Adrenal gland (tissue), 12 donors: Measurements from ENCODE around the gene CADPS. TPM values are rescaled to one million over a fixed set of nuclear protein-coding genes. Genes with fewer than 3 reads are reported as not detected.

ENCODE experiments used
- DNase-seq, 7 donors: peaks; one replicate each; pipeline ENCODE4 v3.0.0-alpha.2; 2019 to 2020
- H3K27ac ChIP-seq, 5 donors: fragments of 200-600 bp; sonication (generic) in 4 of 5; 1 replicate in 3 of 5; 2 replicates in 2 of 5; pipeline versions ENCODE4 v1.5.1 to v1.8.0; 2016 to 2020; ENCODE audit warnings: mild to moderate bottlenecking in 1 of 5
- H3K27me3 ChIP-seq: fragments of 200-600 bp; 2 replicates; pipeline ENCODE4 v1.8.0; 2021
- H3K36me3 ChIP-seq, 2 donors: fragments of 200-600 bp; replicated peaks in 1 of 2; 1 replicate in 1 of 2; 2 replicates in 1 of 2; pipeline versions ENCODE4 v1.5.1 to v1.8.0; 2018 to 2022
- H3K4me1 ChIP-seq, 2 donors: fragments of 200-600 bp; replicated peaks in 1 of 2; 1 replicate in 1 of 2; 2 replicates in 1 of 2; pipeline versions ENCODE4 v1.5.1 to v1.8.0; 2018 to 2021
- H3K4me3 ChIP-seq, 4 donors: fragments of 200-600 bp; sonication (generic) in 3 of 4; one replicate each; pipeline ENCODE4 v1.5.1; 2016 to 2018
- H3K9me3 ChIP-seq, 3 donors: fragments of 200-600 bp; sonication (generic) in 1 of 3; replicated peaks in 1 of 3; 1 replicate in 2 of 3; 2 replicates in 1 of 3; pipeline versions ENCODE4 v1.5.1 to v1.8.0; 2016 to 2021
- CTCF ChIP-seq, 6 experiments: fragments of 450-650 bp in 4 of 6; fragments of 200-600 bp in 2 of 6; sonication (generic) in 1 of 6; IDR thresholded peaks; 1 replicate in 5 of 6; 2 replicates in 1 of 6; pipeline versions ENCODE4 v1.5.1 to v1.8.0; 2016 to 2021; ENCODE audit warnings: antibody characterized with exemption in 6 of 6, mild to moderate bottlenecking in 2 of 6, moderate library complexity in 1 of 6
- POLR2A ChIP-seq, 2 donors: fragments of 450-650 bp; IDR thresholded peaks; one replicate each; pipeline ENCODE4 v1.6.1; 2017; ENCODE audit warnings: antibody characterized with exemption in 2 of 2, mild to moderate bottlenecking in 2 of 2, moderate library complexity in 1 of 2
- WGBS, 4 donors: extraction: QIAGEN DNeasy Blood & Tissue Kit in 2 of 4; methylation state at CpG; one replicate each; pipeline versions ENCODE4 v1.1.5 to v1.1.7; 2013 to 2017; 5-methylcytosine and 5-hydroxymethylcytosine counted together
- intact Hi-C, 2 donors: fragments of 100-400 bp; cut with DNase I; formaldehyde crosslinking; loops; one replicate each; pipeline versions ENCODE4 v1.14.1 to v1.15.0; 2022 to 2023
- polyA plus RNA-seq, 3 donors: library from polyadenylated mRNA; stranded (reverse); fragments of 200-250 nt in 2 of 3; fragments of 350-450 nt in 1 of 3; fragmentation: Illumina TruSeq in 1 of 3; extraction: RNeasy Lipid Tissue Mini Kit (QIAGEN cat#74804) in 1 of 3; gene quantifications; one replicate each; pipeline ENCODE4 v1.2.3, GENCODE V29; 2013 to 2014
- total RNA-seq, 9 donors: library from RNA; depleted of rRNA in 4 of 9; stranded (reverse); fragments of >200 nt in 4 of 9; fragments of 120-200 nt in 1 of 9; fragmentation: NEBNext Ultra II Directional in 1 of 9; extraction: Animal tissue kit (Norgen Biotek cat#: 25700) in 1 of 9; gene quantifications; one replicate each; pipeline versions ENCODE4 v1.1.0 to v1.2.4, GENCODE V29; 2013 to 2023
- donor health status: healthy with polysubstance abuse.
- donor health status: Bipolar disorder and iron deficiency.
- donor health status: DM: yes; HTN: yes; CAD: no.
- donor health status: DM: no; HTN: no; CAD: no.
- donor health status: DM: no; HTN: no; CAD: no.
- donor health status: DM: yes; HTN: yes; CAD: no.

CADPS gene
- total and polyA plus RNA-seq, 12 donors: 0.24 to 36.5 (median 11.2) TPM; not detected in 2

DNA sequence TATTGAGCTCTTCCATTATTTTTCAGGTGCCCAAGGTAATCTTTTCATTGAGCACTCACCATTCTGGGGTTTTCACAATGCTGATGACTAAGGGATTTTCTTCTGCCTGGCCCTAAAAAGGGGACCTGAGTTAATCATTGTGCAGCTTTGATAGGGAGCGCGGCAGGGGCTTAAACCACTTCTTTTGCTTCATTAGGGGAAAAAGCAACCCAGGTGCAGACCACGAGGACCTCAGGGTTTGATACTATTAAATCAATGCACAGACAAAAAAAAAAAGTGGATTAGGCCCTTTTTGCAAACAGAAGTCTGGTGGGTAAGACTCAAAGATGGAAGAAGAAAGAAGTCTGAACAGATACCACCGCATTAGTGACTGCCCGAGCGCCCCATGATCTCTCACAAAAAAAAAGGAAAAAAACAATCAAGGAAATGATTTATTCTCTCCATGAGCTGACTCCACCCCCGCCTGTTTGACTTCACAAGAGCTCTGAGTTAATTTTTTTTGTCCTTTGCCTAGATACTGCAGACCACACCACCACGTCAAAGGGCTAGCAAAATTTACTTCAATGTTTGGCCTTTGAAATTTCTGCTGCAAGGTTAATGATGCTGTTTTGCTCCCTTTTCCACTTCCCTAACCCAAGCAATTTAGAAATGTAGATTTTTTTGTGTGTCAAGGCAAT lies 423.9 kb downstream of the CADPS start:
- no peaks in the 10 kb centered on the region for H3K9me3 ChIP-seq
- DNase-seq: no peak
- intact Hi-C loops: no loop called here
- no peak overlapping the region for H3K4me3 ChIP-seq
- TF ChIP-seq POLR2A (IDR thresholded peaks at IDR 0.05) (no peak), CTCF (IDR thresholded peaks at IDR 0.05) (no peak)
- no peaks in the 10 kb centered on the region for H3K27me3 ChIP-seq
- H3K36me3 ChIP-seq: no peaks in the 10 kb centered on the region
- H3K27ac ChIP-seq: no peak overlapping the region
- H3K4me1 ChIP-seq: no peaks in the 10 kb centered on the region
- WGBS, 4 donors: 57 to 65% (median 63%) methylated on average over 8 of the region's 8 CpGs

DNA sequence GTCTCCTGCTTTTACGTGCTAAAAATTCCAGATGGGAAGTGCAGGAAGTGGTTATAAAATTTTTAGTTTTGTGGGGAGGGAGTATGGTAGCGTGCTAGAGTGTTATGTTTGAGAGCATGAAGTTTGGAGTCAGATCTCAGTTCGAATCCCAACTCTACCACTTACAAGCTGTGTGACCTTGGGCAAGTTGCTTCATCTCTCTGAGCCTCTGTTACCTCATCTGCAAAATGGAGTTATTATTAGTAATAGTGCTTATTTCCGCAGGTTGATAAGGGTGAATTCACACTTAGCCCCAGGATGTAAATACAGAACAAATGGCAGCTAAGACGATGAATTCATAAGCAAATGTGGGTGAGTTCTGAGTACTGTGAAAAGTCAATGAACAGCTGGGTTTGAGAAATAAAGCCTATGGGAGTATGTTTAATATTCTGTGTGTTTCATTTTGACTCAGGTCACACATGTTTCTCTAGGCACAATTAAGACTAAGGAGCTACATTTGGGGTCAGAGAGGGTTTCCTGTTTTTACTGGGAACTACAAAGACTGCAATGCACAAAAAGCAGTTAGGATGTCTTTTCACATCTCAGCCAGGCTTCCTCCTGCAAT lies 428.8 kb downstream of the CADPS start:
- intact Hi-C loops: no loop called here
- Histone ChIP-seq H3K4me1 (no peaks in the 10 kb centered on the region), H3K27ac (no peak overlapping the region), H3K9me3 (no peaks in the 10 kb centered on the region), H3K4me3 (no peak overlapping the region), H3K27me3 (no peaks in the 10 kb centered on the region), H3K36me3 (no peaks in the 10 kb centered on the region)
- no peak for DNase-seq
- WGBS, 4 donors: 84 to 90% (median 88%) methylated on average over 5 of the region's 5 CpGs
- no peak for TF ChIP-seq POLR2A (IDR thresholded peaks at IDR 0.05)
- TF ChIP-seq CTCF (IDR thresholded peaks at IDR 0.05): no peak

DNA sequence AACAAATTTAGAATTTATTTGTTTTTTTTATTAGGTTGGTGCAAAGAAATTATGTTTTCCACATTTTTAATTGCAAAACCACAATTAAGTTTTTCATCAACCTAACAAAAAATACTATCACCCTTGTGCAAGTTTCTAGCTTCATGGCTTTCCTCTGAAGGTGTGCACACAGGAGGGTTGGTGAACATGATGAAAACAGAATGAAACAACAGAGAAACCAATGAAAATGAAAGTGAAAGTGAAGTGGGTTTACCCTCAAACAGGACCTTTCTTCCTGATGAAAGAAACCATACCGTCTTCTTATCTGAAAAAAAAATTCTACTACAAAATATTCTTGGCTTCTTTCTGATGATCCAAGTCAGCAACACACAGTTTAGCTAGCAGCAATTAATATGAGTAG lies 429.9 kb downstream of the CADPS start:
- WGBS, 4 donors: 11 to 26% (median 15%) methylated on average over 1 of the region's 1 CpG
- H3K27ac ChIP-seq: no peak overlapping the region
- no peak for DNase-seq
- intact Hi-C loops: no loop called here
- no peaks in the 10 kb centered on the region for H3K36me3 ChIP-seq
- no peak for TF ChIP-seq POLR2A (IDR thresholded peaks at IDR 0.05)
- TF ChIP-seq CTCF (IDR thresholded peaks at IDR 0.05): no peak
- peak overlapping the region in 1 of 4 donors; percentile 17 for H3K4me3 ChIP-seq
- H3K4me1 ChIP-seq: no peaks in the 10 kb centered on the region
- no peaks in the 10 kb centered on the region for H3K9me3 ChIP-seq
- no peaks in the 10 kb centered on the region for H3K27me3 ChIP-seq

DNA sequence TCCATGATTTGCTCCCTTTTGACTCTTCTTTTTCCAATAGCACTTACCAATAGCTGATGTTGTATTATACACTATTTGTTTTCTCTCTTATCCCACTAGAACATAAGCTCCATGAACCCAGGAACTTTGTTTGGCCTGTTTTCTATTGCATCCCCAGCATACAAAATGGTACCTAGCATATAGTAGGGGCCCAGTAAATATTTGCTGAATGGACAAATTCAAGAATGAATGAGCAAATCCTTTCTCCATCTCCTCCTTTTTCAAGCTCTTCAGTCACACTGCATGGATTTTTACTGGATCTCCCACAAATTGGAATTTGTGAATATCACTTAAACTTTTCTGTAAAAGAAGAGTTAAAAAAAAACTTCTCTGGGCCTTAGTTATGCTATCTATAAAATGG lies 435.2 kb downstream of the CADPS start:
- Histone ChIP-seq H3K4me1 (no peaks in the 10 kb centered on the region), H3K9me3 (no peaks in the 10 kb centered on the region), H3K27me3 (peaks cover 3% of the 10 kb centered on the region), H3K27ac (no peak overlapping the region), H3K36me3 (no peaks in the 10 kb centered on the region), H3K4me3 (no peak overlapping the region)
- intact Hi-C loops: no loop called here
- DNase-seq: no peak
- TF ChIP-seq POLR2A (IDR thresholded peaks at IDR 0.05): no peak
